Activated CD4-positive, alpha-beta T cell treated with anti-CD3 and anti-CD28 coated beads, Interleukin-2, amount 50 U/mL, for 4 hours (primary cell): ENCODE measurements around the gene SFXN3.
"Not testable (repeated sequence)": the region's sequence is repeated elsewhere in the genome, so short reads cannot be mapped to it uniquely, and the experiment has no call there.

ENCODE experiments used
- DNase-seq, 2 experiments: peaks; one replicate each; pipeline ENCODE4 v3.0.0-alpha.2; 2020

The SFXN3 gene

DNA sequence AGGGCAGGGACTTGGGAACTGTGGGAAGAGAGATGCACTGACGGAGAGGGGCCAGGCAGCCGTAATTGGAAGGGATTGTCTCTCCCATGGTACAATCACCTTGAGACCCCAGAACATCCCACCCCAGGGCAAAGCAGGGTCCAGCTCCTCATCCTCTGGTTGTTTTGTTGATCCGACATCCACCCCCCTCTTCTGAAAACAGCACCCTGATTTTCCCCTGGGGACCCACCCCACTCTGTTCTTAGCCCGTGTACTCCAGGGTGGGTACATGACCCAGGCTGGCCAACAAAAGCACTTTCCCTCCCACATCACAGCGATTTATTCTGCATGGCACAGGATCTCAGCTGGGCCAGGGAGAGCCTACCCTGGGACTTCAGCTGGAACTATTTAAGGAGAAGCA lies 14.2 kb upstream of the SFXN3 start:
- DNase-seq = no peak

DNA sequence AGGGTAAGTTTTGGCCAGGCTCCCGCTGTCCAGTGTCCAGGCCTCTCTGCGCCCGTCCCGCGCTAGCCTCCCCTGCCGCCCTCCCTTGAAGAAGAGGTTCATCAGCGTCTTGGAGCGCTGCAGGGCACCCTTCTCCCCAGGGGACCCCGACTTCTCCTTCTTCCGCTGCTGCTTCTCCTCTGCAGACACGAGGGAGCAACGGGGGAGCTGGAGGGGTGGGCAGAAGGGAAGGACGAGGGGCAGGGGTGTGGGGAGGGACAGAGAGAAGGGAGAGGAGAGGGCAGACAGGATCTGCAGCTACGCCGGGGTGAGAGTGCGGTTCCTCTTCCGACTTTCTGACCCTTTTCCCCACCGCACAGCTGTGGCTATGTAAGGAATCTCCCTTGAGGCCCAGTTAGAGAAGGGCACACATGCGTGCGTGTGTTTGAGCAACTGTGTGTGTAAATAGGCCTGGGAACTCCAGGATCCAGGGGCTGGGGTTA lies 12.9 kb upstream of the SFXN3 start:
- no peak for DNase-seq

DNA sequence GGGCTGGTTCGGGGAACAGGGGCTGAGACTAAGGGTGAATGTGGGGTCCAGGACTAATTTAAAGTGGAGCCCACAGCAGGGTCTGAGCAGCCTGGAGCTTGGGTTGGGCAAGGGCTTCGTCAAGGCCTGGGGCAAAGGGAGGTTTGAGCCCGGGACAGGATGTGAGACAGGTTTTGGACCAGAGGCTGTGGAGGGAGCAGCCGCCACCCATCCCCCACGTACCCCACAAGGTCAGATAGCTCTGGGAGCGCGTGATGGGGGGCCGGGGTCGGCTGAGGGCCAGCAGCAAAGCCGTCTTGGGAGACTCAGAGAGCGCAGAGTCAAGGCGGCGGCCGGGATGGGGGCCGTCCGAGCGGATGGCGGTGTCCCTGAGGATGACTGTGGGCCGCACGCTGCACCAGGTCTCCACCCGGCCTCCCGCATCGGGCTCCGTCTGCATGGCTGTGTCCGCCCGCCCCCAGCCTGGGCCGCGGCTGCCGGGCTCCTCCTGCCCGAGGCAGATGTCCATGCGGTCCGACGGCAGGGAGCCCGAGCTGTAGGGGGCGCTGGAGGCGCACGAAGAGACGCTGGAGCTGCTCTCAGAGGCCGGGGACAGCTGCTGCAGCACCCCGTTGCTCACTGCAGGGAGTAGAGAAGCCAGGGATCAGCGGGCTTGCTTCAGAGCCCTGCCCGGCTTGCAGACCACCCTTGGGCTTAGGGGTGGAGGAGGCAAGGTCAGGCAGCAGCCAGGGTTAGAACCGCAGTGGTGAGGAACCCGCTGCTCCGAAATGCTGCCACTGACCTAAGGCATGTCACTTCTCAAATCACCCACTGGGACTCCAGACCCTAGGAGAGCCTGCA lies 12.2 kb upstream of the SFXN3 start:
- DNase-seq = peak; percentile 65 to 70

DNA sequence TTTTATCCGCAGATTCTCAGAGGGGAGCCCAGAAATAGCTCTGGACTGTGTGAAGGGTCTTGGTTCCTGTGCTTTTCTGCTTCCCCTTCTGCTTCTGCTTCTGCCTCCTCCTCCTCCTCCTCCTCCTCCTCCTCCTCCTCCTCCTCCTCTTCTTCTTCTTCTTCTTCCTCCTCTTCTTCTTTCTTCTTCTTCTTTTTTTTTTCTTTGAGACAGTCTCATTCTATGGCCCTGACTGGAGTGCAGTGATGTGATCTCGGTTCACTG lies 11.7 kb upstream of the SFXN3 start:
- no peak for DNase-seq

DNA sequence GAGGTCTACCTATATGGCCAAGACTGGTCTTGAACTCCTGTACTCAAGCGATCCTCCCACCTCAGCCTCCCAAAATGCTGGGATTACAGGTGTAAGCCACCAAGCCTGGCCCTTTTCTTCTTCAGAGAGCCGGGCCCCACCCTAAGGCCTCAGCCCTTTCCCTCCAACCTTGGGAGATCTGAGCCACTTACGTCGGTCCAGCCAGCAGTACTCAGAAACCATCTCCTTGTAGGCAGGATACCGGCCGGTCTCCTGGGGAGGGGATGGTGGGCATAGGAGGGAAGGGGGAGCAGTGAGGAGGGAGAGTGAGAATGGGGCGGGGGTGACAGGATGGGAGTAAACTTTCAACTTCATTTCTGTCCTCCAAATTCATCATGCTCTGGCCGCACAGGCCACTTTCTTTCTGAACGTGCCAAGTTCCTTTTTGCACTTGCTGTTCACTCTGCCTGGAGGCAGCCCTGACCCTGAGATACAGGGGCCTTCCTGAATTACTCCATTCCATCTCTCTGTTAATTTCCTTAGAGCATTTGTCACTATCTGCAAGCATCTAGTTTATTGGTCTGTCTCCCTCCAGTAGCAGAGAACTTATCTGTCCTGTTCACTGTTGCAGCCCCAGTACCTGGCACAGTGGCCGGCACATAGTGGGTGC lies 10.5 kb upstream of the SFXN3 start:
- DNase-seq = no peak

DNA sequence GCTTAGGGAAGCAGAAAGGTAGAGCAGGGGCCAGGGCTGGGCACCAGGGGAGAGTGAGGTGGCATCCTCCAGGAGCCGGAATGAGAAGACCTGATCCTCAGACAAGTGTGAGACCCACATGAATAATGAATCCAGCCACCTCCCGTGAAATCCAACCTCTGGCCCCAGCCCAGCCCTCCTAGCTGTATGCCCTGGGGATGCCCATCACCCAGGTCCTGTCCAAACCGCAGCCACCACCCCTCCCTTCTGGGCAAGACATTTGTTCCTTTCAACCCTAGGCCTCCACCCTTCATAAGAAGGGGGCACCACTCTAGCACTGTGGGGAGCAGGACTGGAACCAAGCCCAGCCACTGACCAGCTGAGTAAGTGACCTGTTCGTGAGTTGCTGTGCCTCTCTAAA lies 9.8 kb upstream of the SFXN3 start:
- no peak for DNase-seq

DNA sequence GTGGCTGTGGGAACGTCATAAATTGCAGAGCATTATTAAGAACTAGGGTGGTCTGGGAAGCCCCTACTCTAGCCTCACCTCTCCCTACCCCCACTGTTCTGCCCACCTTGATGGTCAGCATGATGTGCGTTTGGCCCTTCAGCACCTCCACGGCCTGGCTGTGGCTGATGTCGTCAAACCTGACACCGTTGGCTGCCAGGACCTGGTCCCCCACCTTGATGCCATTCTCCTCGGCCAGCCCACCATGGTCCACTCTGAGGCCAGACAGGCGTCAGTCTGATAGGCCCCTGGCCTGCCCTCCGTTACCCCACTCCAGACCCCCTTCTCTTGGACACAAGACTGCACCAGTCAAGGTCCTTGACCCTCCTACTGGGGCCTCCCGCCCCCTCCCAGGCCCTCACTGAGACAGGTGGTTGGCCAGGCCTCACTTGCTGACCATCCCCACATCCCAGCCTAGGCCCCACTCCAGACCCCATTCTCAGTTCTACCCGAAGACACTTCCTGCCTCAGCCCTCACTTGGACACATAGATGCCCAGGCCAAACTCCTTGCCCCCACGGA lies 9.3 kb upstream of the SFXN3 start:
- DNase-seq = no peak

DNA sequence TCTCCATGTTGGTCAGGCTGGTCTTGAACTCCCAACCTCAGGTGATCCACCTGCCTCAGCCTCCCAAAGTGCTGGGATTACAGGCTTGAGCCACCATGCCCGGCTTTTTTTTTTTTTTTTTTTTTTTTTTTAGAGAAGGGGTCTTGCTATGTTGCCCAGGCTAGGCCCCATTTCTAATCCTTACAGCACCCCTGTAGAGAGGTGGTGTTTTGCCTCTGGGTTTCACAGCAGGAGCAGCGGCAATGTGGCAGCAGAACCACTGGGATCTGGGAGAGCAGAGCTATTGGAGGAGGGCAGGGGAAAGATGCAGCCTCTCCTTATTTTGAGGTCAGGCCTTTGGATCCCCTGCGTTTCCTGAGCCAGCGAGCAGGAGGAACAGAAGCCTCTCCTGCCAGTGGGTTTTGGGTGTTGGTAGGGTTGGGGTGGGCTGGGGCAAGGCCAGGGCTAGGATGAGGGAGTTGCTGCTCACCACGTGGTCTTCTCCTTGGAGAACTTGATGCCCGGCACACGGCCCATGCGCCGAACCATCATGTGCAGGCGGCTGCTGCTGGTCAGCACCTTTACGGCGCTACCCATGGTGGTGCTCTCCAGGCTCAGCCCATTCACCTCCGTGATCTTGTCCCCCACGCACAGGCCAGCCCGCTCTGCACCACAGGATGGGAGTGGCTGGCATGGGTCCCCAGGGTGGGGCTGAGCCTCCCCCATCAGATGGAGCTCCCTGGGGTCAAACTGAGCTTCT lies 7.9 kb upstream of the SFXN3 start:
- DNase-seq = no peak

DNA sequence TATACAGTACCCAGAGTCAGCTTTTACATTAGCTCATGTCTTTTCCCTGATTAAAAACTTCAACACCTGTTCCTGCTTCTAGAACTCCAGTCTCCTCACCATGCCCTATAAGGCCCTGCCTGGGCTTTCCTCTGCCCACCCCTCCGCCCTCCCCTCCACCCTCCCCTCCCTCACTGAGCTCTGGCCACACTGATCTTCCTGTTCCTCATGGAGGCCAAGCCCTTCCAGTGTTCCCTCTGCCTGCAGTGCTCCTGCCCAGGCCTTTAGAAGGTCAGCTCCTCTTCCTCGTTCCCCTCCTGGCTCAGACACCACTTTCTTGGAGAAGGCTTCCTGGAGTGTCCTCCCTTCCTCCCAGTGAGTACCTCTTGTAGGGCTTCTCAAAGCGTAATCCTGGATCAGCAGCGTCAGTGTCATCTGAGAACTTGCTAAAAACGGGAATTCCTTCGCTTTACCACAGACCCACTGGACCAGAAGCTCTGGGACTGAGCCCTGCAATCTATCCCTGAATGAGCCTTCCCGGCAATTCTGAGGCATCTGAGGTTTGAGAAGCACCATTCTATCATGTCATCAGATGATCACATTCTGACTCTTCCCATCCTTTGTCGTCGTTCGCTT lies 3.8 kb upstream of the SFXN3 start:
- DNase-seq = no peak

DNA sequence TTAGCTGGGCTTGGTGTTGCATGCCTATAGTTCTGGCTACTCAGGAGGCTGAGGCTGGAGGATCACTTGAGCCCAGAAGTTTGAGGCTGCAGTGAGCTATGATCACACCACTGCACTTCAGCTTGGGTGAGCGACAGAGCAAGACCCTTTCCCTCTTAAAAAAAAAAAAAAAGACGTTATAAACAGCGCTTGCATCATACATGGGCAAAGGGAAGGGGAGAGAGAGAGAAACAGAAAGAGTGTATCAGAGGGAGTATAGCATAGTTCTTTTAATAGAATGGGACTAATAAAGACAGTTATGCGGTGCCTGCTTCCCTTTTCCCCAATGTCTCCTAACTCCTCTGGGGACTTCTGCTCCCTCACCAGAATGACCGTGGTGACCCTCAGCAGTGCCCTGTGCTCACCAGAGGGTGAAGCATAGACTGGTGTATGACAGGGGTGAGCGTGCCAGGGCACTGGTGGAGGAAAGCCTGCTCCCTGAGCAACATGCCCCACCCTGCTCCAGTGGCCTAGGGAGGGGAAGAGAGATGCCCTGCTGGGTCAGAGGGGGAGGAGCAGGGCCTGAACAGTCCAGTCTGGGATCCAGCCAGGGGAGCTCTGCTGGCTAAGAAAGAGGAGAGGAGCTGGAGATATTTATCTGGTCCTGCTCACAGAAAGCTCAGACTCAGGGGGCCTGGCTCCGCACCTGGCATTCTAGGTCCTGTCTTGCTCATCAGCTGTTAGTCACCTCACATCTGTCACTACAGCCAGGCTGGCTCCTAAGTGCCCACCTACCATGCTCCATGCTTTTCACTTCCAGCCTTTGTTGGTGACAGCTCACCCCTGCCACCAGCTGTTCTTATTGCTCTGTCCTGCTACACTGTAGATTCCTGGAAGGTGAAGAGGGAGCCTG lies 2.3 kb upstream of the SFXN3 start:
- no peak for DNase-seq

DNA sequence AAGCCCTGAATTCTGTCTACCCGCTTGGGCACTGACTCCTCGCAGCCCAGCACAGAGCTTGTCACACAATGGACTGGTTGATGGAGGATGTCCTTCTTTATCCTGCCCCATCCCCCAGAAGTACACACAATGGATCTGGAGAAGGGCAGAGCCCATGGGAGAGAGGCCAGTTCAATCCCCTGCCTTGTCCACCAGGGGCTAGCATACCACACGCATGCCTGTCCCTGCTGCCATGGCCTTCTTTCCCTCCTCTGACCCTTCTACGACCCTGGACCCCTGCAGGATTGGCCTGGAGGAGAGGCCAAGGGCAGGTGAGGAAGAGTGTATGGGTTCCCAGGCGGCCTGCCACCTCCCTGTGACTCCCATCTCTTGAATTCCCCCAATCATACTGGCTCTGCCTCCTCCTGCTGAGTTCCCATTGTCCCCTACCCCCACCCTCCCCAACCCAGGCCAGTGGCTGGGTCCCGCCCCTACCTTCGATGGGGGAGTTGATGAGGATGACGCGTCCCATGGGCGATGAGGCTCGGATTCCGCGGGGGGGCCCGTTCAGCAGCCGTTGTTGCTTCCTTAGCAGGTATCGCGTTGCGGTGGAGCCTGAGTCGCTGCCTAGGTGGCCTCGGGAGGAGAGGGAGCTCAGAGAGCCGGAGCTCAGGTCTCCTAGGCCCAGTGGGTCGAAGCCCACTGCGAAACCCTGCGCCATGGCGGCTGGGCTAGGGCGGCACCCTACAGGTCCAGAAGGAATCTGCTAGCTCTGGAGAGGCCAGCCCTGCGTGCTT lies 1.3 kb upstream of the SFXN3 start:
- no peak for DNase-seq

DNA sequence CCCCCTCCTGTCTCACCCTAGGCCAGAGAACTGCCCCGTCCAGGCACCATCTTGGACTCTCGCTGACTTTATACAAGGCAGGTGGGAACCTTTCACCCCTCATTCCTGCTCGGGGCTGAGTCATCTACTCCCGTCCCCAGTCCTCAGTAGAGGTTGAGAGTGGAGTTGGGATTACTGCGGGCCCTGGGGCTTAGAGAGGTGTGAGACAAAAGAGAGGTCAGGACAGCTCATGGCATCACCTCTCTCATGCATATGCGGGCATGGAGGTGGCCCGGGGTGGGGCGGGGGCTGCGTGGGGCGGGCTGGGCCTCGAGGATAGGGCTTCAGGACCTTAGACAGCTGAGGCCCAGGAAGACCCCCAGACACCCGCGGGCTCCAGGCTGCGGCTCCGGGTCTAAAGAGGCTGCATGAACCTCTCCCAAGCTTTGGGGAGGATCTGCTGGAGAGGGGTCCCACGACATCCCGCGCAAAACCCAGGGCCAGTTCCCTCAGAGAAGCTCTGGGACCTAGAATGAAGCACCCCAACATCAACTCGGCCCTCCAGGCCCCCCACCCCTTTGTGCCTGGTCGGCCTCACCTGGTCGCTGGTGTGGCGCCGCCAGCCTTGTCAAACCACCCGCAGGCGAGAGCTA lies 422 bp upstream of the SFXN3 start:
- DNase-seq = no peak

DNA sequence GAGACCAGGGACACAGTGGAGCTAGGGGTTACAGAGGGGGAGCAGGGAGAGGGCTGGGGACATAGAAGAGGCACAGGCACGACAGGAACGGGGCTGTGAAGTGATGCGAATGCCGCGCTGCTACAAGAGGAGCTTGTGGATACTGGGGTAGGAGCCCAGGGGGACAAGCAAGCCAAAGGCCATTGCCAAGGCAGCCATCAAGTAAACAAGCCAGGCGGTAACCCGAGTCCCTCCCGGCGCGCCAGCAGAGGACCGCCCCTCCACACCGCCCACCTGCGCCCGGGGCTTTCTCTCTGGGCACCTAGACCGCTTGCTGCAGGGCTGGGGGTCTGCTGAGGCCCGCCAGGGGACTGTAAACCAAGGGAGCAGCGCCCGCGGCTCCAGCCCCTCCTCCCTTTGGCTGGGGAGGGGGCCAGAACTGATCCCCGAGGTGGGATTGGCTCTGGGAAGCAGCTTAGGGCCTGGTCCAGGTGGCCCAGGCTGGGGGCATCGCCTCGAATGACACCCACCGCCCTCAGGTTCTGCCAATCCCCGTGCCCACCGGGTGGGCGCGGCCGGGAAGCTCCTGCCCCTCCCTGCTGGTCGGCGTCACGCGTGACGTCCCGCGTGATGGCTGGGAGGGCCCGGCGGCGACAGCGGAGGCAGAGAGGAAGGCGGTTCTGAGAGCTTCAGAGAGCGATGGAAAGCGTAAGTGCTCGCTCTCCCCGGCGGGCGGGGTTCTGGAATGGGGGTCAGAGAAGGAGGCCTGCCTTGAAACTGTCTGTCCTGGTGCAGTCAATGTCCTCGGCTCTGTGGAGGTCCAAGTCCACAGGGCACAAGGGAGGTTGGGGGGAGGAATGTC lies 982 bp downstream of the SFXN3 start:
- DNase-seq = peak; percentile 67 to 70

DNA sequence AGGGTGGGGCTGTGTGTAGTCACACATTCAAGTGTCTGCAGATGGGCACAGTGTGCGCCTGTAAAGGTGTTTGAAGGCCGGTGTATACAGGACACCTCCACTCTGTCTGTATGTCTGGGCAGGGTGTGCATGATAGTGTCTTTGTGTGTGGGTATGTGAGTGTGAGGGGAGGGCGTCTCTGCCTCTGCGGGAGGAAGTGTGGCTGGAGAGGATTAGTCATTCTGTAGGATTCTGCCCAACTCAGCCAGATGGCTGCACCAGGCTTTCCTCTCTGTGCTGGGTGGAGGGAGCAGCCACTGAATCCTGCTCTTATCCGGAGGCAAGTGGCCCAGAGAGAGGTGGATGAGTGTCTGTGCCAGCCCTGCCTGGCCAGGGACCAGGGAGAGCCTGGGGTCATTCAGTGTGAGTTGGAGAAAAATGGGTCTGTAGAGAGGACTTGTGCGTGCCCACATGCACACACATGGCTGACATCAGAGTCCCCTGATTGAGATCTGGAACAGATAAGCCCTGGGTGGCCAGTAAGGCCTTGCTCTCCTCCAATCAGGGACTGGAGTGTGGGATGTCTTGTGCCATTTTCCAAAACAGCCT lies 1.7 kb downstream of the SFXN3 start:
- peak; percentile 56 to 64 for DNase-seq

DNA sequence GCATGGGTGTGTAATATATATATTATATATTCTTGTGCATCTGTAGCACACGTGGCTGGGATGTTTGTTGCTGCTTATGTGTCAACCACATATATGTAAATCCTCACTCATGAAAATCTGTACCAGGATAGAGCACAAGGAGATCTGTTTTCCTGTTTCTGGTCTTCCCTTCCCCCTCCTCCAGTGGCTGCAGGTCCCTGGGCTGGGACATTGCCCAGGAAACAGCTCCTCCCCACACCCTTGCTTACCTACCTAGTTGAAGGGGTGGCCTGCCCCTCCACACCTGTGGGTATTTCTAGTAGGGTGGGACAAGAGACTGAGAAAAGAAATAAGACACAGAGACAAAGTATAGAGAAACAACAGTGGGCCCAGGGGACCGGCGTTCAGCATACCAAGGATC lies 2.2 kb downstream of the SFXN3 start:
- DNase-seq = no peak

DNA sequence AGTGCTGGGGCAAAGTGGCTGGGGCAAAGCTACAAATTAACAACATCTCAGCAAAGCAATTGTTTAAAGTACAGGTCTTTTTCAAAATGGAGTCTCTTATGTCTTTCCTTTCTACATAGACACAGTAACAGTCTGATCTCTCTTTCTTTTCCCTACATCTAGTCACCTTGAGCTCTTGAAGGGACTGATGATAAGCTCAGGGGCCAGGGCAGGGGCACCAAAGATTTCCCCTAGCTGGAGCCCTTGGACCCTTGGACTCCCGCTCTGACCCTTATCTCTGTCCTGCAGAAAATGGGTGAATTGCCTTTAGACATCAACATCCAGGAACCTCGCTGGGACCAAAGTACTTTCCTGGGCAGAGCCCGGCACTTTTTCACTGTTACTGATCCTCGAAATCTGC lies 3.4 kb downstream of the SFXN3 start:
- not testable (repeated sequence) for DNase-seq

DNA sequence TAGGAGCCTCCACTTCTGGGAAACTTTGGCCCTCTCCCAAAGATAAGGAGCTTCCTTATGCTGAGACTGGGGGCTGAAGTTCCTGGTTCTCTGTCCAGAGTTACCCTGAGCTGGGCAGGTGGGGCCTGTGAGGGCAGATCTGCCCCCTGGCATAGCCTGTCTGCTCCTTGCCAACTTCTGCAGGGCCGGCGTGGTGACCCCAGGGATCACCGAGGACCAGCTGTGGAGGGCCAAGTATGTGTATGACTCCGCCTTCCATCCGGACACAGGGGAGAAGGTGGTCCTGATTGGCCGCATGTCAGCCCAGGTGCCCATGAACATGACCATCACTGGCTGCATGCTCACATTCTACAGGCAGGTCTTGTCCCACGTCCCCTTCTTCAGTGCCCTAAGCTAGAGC lies 4.3 kb downstream of the SFXN3 start:
- no peak for DNase-seq

DNA sequence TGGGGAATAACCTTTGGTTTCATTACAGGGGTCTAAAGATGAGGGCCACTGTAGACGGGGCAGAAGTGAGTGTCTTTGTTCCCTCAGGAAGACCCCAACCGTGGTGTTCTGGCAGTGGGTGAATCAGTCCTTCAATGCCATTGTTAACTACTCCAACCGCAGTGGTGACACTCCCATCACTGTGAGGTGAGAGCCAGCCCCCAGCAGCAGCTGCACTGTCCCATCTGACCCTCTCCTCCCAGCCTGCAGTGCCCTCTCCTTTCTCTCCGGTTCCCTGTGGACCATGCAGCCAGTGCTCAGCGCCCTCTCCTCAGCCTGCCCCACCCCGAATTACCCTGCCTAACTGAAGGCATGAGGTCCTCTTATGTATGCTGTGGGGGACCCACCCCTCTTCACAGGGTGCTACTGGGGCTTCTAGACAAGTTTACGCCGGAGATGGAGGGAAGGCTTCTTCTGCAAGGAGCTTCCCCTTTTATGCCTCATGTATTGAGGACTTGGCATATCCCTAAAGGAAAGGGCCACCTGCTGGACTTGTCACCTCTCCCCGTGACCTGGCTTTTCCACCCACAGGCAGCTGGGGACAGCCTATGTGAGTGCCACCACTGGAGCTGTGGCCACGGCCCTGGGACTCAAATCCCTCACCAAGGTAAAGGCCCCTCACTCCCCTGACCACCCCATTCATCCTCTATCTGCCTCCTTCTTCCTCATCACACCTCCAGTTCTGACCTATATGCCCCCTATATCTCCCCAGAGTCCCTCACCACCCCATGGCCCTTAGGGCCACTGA lies 5.1 kb downstream of the SFXN3 start:
- no peak for DNase-seq

DNA sequence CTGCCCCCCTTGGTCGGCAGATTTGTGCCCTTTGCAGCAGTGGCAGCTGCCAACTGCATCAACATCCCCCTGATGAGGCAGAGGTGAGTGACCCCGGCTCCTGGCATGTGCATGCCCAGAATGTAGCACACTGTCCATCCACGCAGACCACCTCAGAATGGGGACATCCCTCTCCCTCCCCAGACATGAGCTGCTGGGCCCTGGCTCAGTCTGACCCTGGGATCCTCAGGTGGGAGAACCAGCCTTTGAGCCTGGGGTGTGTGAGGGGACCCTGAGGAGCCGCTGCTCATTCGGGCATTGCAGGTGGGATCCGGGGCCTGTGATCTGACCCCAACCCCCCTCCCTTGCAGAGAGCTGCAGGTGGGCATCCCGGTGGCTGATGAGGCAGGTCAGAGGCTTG lies 5.7 kb downstream of the SFXN3 start:
- no peak for DNase-seq
